Left forelimb (tissue), 1 donor: ENCODE data around the gene ORAI2.
"Not testable (repeated sequence)": the region's sequence is repeated elsewhere in the genome, so short reads cannot be mapped to it uniquely, and the experiment has no call there.

ENCODE experiments used
- DNase-seq: peaks from one replicate; pipeline ENCODE4 v3.0.0-alpha.2; 2018; ENCODE audit warnings: low spot score

Gene ORAI2

DNA sequence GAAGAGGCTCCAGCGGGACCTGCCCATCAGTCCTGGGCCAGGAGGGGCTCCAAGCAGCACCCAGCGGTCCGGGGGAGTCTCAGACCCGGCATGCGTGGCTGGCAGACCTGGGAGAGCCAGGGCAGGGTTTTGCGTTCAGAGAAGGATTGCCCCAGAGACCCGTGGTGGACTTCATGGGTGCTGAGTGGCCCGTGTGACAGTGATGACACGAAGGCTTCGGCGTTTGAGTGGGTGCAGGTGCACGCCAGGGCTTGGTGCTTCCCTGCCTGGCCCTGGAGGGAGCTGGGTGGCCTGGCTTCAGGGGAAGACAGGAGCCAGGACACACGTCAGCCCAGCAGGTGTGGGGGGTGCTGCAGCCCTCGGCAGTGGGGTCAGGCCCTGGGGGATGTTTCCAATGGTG, 13.9 kb downstream of the ORAI2 start:
- DNase-seq: no peak

DNA sequence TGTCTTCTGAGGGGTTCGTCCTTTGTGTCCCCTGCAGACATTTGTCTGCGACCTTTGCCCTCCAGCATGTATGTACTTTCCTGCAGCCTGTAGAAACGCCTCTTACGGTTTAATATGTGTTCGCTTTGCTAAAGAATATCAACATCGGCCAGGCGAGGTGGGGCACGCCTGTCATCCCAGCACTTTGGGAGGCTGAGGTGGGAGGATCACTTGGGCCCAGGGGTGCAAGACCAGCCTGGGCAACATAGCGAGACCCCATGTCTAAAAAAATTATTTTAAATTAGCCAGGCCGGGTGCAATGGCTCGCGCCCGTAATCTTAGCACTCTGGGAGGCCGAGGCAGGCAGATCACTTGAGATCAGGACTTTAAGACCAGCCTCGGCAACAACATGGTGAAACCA, 15.8 kb downstream of the ORAI2 start:
- no peak for DNase-seq

DNA sequence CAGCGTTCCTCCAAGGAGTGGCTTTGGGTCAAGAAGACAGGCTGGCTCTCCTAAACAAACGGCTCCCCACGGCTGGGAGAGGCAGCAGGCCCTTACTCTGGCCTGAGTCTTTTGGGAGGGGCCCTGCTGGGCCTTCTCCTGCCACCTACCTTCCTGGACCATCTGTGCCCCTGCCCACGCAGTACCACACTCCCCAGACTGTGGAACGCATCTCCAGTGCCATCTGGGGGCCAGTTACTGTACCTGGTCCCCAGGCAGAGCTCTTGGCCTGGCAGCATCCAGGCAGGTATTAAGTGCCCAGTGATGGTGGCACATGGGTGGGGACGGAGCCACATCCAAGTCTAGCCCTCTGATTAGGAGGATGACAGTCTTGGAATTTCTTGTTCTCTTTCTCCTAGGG, 16.9 kb downstream of the ORAI2 start:
- DNase-seq: no peak

DNA sequence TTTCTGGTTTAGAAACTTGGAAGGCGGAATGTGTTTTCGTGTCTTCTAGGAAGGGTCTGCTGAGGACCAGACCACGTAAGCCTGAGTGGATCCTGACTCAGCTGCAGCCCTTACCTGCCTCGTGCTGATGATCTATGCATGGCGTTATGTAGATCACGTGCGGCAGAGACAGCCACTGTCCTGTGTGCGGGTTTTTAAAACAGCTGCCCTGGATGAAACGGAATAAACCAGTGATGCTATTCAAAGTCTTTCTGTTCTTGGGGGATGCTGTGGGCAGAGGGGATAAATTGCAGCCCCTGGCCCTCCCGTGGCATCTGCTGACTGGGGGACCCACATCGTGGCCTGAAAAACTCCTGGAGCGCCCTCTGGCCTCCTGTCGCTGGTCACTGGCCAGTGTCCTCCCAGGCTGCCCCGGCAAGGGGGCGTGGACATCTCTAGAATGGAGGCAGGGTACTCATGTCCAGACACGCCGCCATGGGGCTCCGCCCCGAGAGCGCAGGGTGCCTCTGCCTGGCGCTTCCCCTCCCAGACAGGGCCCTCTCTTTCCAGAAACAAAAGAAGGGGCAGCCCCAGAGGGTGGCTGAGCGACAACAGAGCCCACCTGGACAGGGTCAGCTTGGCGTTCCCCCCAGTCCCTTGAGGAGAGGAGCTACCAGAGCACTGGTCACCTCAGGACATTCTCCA, 18.1 kb downstream of the ORAI2 start:
- DNase-seq: no peak

DNA sequence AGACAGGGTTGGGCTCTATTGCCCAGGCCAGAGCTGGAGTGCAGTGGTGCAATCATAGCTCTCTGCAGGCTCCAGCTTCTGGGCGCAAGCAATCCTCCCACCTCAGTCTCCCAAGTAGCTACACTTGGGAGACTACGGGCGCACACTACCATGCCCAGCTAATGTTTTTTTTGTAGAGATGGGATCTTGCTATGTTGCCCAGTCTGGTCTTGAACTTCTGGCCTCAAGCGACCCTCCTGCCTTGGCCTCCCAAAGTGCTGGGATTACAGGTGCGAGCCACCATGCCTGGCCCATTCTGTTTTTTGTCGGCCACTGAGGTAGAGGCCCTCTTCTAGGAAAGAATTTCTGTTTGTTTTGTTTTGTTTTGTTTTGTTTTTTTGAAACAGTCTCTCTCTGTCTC, 19.1 kb downstream of the ORAI2 start:
- no peak for DNase-seq

DNA sequence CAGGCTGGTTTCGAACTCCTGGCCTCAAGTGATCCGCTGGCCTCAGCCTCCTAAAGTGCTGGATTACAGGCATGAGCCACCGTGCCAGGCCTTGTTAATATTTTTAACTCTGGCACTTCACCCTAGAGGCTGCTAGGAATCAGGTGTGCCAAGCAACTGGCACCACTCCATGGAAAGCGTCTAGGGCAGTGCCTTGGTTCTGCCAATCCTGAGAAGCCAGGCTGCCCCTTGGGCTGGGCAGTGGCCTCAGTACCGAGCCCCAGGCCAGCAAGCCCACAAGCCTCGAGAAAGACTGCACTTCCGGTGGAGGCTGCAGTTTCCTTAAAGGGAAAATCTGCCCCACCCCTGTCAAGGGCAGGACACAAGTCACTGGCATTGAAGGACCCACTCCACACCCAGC, 19.9 kb downstream of the ORAI2 start:
- DNase-seq: no peak

DNA sequence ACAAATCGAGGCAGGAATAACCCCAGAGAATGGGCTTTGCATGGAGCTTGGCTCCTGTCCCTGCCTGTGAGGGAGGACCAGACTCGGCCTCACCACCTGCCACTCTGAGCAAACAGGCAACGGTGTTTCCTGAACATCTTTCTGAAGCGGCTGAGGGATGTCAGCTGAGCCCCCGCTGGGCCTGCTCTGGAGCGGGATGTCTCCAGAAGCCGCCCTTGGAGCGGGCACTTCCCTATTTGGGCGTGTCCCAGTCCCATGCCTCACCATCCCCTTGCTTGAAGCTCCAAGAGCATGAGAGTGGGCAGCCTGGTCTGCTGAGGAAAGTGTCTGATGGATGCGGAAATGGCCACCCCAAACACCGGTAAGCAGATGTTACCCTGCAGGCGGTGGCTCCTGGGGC, 21.1 kb downstream of the ORAI2 start:
- DNase-seq: no peak

DNA sequence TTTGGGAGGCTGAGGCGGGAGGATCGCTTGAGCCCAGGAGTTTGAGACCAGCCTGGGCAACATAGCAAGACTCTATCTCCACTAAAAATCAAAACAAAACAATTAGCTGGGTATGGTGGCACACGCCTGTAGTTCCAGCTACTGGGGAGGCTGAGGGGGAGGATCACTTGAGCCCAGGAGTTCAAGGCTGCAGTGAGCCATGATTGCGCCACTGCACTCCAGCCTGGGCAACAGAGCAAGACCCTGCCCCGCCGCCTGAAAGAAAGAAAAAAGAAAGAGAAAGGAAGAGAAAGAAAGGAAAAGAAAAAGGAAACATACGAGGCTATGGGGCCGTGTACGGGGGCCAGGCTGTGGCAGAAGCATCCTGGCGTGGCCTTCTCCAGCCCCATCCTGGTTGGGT, 21.6 kb downstream of the ORAI2 start:
- not testable (repeated sequence) for DNase-seq

DNA sequence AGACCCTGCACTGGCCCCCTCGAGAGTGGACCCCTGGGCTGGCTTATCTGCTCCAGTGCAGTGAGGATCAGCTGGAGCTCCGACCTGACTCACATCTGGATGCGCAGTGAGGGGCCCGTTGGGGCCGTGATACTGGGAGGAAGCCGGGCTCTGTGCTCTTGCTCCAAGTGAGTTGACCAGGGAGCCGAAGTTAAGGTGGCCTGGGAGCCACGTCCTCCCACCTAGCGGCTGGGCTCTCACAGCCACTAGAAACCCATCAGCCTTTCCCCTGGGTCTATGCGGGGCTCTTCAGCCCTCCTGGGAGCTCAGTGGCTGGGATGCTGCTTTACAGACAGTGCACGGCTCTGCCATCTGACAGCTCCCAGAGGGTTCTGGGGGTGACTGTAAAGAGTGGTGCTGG, 22.2 kb downstream of the ORAI2 start:
- no peak for DNase-seq

DNA sequence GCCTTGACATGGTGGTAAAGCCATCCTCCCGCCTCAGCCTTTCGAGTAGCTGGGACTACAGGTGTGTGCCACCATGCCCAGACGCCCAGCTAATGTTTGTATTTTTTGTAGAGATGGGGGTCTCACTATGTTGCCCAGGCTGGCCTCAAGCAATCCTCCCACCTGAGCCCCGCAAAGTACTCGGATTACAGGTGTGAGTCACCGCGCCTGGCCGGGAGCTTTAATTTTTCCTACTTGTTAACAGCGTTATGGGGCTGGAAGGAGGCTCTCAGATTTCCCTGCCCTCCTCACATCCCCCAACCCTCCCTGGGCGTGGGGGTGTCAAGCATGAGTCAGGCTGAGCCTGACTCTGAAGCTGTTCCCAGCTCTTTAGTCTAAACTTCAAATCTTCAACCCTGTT, 23.0 kb downstream of the ORAI2 start:
- DNase-seq: no peak

DNA sequence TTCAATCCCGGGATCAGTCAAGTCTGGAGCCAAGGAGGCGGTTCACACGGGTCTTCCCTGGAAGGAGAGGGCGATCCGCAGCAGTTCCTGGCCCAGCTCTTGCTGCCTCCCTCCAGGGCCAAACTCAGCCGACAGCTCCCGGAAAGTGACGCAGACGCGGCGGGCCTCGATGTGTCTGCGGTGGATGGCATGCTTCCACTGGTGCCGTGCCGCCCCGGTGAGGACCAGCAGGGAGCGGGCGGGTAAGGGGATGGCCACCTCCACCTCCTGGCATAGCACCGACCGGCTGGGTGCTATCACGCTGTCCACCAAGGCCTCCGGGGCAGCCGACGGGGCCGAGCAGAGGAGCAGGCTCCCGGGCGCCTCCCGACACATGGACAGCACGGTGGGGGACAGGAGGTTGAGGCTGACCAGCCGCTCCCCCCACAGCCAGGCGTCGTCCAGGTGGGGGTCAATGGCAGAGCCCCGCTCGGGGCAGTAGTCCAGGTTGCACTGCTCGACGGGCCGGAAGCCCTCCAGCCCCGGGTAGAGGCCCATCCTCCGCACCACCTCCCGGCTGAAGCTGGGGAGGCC, 24.1 kb downstream of the ORAI2 start:
- no peak for DNase-seq

DNA sequence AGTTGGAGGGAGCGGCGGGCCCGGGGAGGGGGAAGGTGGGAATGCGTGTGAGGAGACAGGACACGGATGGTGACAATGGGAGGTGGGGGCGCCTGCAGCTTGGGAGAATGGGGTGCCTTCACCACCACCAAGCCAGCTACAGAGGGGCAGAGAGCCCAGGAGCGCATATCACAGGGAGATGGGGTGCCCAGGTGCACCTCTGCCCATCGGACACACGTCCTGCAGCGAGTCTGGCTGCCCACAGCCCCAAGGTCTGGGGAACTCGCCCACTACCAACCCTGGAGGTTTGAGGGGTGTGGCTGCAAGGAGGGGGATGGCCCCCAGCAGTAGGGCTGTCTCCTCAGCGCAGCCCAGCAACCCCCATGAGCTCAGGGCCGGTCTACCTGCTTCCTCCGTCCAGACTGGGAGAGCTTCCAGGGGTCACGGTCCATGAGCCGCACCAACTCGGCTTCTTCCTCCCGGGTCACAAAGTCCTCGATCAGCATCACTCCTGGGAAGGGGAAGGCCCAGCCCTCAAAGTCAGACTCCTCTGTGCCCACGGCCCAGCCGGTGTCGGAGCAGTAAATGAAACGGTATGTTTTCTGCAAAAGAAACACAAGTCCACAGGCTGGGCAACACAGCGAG, 26.0 kb downstream of the ORAI2 start:
- no peak for DNase-seq

DNA sequence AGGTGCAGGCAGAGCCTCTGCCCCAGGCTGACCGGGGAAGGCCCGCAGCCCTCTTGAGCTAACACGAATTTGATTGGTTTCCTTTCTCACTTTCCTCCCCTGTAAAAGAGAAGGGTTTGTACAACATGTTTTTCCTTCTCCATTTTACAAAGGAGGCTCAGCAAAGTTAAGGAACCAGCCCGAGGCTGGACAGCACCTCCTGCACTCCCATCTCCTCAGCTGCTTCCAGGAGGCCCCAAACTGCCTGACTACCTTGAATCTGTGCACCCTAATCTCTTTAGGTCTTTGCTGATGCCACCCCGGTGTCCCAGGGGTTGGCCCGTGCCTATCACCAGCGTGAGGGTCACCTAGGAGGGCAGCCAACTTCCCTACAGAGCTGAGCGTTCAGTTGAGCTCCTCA, 27.1 kb downstream of the ORAI2 start:
- no peak for DNase-seq

DNA sequence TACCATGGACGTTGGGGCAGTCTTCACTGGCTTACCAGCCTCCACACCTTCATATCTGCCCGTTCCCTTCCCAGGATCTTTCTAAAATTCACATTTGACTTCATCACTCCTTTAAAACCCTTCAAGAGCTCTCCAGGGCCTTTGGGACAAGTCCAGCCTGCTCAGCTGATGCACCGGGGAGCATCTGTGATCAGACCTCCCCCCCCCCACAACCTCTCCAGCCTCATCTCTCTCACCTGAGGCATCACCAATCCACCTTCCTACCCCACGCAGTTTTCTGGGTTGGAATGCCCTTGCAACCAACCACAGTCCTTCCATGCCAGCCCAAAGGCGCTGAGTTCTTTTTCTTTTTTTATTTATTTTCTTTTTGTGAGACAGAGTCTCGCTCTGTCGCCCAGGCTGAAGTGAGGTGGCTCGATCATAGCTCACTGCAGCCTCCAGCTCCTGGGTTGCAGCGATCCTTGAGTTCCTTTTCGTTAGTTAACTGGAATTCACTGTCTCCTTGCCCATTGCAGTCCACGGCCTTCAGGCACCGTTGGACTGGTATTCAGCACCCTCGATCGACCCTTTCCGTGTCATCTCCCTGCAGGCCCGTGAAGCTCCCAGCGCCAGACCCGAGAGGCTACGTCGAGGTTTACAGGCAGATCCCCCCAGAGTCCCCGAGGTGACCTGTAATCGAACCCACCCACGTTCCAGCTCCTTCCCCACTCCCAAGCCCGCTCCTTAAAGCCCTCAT, 30.6 kb downstream of the ORAI2 start:
- no peak for DNase-seq

DNA sequence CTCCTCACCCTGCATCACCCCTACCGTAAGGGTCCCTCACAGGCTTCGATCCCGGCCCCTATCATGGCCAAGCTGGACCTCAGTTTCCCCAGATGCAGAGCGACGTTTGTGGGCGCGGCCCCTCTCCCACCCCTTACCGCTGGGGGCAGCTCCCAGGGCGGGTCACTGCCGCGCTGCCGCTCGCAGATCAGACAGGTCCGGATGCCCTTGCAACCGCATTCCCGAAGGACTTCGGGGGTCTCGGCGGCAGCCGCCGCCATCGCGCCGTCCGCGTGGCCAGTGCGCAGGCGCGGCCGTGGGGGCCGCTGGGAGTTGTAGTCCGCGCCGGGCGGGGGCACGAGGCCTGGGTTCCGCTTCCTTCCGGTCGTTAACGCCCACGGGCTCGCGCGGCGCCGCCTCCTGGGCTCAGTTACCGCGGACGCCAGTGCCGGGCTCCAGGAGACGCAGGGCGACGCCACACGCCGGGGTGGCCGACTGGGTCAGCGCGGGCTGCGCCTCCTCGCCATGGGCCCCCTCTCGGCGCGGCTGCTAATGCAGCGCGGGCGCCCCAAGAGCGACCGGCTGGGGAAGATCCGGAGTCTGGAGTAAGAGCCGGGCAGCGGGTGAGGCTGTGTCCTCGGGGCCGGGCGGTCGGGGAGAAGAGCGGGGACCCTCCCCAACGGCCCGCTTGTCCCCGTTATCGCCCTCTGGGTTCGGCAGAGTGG, 31.4 kb downstream of the ORAI2 start, which contains the start of the genes ALKBH4 and LRWD1:
ALKBH4 (minus strand) TSS at position 287 of the 704 bp plus-strand sequence; CDS start at position 260, 27 bp downstream.
LRWD1 (plus strand) TSS at position 408 of the 704 bp plus-strand sequence; CDS start at position 505, 97 bp downstream.
- peak; percentile 95 for DNase-seq

DNA sequence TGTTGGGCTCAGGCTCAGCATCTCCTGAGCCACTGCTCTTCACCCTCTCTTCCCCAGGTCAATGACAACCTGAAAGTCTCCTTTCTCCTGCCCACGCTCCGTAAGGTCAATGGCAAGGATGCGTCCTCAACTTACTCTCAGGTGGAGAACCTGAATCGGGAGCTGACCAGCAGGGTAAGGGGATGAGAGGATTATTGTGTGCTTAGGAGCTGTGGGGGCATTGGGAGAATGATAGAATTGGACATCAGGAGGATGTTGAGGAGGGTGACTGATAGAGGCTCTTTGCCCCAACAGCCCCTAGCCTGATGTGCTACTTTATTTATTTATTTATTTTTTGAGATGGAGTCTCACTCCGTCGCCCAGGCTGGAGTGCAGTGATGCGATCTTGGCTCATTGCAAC, 32.7 kb downstream of the ORAI2 start:
- DNase-seq: no peak

DNA sequence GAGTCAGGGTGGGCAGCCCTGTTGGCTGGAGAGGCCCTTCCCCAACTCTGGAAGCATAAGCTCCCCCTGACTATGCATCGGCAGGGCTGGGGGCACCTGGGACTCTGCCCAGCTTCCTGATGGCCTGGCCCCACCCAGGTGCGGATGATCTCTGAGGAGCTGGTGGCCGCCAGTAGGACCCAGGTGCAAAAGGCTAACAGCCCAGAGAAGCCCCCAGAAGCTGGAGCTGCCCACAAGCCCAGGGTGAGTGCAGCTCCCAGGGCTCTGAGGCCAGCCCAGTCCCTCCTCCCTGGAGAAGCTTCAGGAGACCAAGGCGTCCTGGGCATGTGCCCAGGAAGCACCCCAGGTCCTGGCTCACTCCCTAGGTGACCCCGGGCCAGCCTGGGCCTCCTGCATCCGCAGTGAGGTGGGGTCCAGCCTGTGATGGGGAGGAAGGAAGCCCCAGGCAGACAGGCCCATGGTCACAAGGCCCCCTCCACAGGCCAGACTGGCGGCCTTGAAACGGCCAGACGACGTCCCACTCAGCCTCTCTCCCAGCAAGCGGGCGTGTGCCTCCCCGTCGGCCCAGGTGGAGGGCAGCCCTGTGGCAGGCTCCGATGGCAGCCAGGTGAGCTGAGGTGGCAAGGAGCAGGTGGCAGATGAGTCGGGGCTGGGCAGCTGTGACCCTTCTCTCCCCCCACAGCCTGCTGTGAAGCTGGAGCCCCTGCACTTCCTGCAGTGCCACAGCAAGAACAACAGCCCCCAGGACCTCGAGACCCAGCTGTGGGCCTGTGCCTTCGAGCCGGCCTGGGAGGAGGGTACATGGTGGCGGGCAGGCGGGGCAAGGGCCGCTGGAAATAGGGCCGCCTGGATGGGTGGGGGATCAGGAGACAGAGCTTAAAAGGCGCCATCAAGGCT, 34.5 kb downstream of the ORAI2 start:
- no peak for DNase-seq

DNA sequence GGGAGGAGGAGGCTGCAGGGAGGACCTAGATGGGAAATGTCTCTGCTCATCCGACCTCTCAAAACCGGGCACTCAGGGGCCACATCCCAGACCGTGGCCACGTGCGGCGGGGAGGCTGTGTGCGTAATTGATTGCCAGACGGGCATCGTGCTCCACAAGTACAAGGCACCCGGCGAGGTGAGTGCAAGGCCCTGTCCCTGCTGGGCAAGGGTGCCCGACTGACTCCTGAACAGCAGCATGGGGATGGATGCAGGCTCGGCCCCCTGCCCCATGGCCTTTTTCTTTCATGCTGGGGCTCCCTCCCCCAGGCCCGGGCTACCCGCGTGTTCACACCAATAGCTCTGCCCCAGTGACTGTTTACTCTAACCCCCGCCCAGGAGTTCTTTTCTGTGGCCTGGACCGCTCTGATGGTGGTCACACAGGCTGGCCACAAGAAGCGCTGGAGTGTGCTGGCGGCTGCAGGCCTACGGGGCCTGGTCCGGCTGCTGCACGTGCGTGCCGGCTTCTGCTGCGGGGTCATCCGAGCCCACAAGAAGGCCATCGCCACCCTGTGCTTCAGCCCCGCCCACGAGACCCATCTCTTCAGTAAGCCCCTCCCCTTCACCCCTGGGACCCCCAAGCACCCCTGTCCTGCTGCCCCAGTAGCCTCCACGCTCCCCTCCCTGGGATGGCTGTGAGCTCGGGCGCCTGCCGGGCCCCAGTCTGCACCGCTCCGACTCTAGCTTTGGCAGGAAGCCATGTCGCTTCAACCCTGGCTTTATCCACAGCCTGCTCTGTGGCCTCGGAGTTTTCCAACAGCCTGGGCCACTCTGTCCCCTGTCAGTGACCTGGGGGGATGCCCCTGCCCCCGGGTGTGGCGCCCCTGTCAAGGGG, 35.3 kb downstream of the ORAI2 start:
- DNase-seq: no peak

DNA sequence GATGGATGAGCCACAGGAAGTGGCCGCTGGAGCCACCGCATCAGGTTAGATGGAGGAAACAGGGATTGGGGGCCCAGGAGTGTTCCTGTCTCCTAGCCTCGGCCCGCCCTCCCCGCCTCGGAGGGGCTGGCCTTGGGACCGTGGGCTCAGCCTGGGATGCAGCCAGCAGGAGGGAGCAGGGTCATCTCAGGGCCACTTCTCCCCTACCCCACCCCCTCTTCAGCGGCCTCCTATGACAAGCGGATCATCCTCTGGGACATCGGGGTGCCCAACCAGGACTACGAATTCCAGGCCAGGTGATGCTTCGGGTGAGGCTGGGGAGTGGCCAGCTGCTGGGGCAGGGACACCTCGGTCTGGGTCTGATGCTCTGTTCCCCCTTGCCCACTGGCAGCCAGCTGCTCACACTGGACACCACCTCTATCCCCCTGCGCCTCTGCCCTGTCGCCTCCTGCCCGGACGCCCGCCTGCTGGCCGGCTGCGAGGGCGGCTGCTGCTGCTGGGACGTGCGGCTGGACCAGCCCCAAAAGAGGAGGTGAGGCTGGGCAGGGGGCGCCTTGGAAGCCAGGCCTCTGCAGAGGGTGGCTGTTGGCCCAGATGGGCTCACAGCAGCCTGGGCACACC, 36.1 kb downstream of the ORAI2 start:
- DNase-seq: no peak
